Middle frontal gyrus (tissue), 1 donor: ENCODE results near the gene CDKL2.
"Not testable (repeated sequence)": the region's sequence is repeated elsewhere in the genome, so short reads cannot be mapped to it uniquely, and the experiment has no call there.

Experiments
- DNase-seq: peaks from one replicate; pipeline ENCODE4 v3.0.0-alpha.2; 2015; ENCODE audit warnings: low spot score; ENCODE audit errors: extremely low spot score

The CDKL2 gene

DNA sequence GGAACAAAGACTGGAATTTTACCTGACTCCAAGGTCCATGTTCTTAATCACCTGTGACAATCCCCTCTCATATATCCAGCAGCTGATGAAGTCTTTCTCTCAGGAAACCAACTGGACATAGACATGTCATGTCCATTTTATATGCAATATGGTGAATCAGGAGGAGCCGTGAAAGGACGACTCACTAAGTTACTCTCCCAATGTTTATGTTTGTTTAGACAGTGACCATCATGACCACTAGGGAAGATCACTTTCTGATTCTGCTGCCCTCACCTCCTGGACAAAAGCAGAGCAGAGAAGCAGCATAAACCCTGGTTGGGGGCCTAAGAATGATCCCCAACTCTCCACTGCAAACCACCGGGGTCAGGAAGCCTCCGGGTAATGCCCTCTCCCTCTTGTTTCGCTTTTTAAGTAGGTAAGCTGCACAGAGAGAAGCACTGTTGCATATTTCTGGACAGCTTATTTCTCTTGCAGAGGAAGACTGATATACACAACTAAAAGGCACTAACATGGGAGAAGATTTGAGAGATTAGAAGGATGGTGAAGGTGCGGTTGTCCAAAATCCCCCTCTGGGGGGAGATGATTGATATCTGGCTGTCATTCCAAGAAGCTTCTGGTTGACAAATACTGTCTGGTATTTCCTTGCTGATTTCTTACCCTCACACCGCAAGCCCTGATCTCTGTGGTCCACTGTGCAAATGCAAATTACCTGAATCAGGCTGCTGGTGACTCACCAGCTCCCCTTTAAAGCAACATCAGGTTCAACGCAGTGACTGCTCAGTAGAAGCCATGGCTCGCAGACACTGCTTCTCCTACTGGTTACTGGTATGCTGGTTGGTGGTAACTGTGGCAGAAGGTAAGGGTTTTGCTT is 74.8 kb downstream of the CDKL2 start, which contains the start of gene ODAPH:
Gene ODAPH (plus strand): TSS at position 773 of the 871 bp plus-strand sequence. CDS start 17 bp downstream, at position 790.
- no peak for DNase-seq

DNA sequence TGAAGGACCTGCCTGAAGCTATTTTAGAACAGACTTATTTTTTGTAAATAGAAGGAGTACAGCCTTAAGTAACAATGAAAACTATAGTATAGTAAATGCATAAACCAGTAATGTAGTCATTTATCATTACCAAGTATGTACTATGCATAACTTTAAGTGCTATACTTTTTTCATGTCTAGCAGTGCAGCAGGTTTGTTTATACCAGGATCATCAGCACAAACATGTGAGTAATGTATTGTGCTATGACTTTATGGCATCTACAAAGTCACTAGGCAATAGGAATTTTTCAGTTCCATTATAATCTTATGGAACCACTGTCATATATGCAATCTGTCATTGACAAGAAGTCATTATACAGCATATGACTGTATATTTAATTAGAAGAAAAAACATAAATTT is 77.9 kb downstream of the CDKL2 start:
- DNase-seq, result no peak

GRCh38 chr4:75549019-75549418 is 81.3 kb downstream of the CDKL2 start:
- no peak for DNase-seq

- DNase-seq, result no peak
These were observed 82.5 kb downstream of the CDKL2 start for GRCh38 chr4:75547647-75548387.

DNA sequence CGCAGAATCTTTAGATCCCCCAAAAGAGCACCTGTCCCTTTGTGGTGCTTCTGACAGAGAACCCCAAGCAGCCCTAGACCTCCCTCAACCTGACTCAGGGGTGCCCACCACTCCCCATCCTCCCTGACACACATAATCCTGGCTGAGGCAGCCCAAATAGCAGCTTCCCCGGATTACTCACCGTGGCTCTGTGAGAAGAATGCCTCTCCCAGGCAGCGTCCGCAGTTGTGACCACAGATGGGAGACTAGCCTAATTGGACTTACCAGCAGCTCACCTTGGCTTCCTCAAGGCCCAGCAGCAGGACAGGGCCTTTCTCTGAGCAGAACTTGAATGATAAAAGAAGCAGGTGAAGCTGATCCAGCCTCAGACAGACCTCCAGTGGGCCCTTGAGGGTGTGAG is 84.8 kb downstream of the CDKL2 start:
- DNase-seq, result no peak

GRCh38 chr4:75544870-75545269 is 85.5 kb downstream of the CDKL2 start:
- no peak for DNase-seq

DNA sequence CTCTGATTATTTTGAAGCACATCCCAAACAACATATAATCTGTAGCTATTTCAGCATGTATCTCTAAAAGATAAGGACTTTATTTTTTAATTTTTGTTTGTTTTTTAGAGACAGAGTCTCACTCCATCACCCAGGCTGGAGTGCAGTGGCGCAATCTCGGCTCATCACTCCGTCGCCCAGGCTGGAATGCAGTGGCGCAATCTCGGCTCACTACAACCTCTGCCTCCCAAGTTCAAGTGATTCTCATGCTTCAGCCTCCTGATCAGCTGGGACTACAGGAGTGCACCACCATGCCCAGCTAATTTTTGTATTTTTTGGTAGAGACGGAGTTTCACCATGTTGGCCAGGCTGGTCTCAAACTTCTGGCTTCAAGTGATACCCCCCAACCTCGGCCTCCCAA is 86.1 kb downstream of the CDKL2 start:
- not testable (repeated sequence) for DNase-seq

- DNase-seq, result no peak
These were observed 87.5 kb downstream of the CDKL2 start for GRCh38 chr4:75542824-75543223.

DNA sequence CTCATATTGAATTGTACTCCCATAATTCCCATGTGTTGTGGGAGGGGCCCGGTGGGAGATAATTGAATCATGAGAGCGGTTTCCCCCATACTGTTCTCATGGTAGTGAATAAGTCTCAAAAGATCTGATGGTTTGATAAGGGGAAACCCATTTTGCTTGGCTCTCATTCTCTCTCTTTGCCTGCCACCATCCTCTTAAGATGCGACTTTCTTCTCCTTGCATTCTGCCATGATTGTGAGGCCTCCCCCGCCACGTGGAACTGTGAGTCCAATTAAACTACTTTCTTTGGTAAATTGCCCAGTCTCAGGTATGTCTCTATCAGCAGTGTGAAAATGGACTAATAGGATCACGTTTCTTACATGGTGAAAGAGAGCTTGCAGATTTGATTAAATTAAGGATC is 93.0 kb downstream of the CDKL2 start:
- DNase-seq, result not testable (repeated sequence)

DNA sequence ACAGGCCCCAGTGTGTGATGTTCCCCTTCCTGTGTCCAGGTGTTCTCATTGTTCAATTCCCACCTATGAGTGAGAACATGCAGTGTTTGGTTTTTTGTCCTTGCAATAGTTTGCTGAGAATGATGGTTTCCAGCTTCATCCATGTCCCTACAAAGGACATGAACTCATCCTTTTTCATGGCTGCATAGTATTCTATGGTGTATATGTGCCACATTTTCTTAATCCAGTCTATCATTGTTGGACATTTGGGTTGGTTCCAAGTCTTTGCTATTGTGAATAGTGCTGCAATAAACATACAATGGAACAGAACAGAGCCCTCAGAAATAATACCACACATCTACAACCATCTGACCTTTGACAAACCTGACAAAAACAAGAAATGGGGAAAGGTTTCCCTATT is 96.4 kb downstream of the CDKL2 start:
- DNase-seq, result not testable (repeated sequence)

GRCh38 chr4:75533339-75533887 is 96.9 kb downstream of the CDKL2 start:
- DNase-seq, result not testable (repeated sequence)

- not testable (repeated sequence) for DNase-seq
These were observed 98.7 kb downstream of the CDKL2 start for GRCh38 chr4:75531536-75532143.

- no peak for DNase-seq
These were observed 99.6 kb downstream of the CDKL2 start for GRCh38 chr4:75530556-75531322.
